Stimulated activated CD4-positive, alpha-beta T cell treated with anti-CD3 and anti-CD28 coated beads, Interleukin-4, amount 100 ng/mL, for 24 hours (primary cell): ENCODE results near the gene SPAG17.

Source experiments
- DNase-seq: peaks from one replicate; pipeline ENCODE4 v3.0.0-alpha.2; 2020

SPAG17 gene

GRCh38 chr1:118049981-118050380 is 135.0 kb downstream of the SPAG17 start:
- DNase-seq: no peak

DNA sequence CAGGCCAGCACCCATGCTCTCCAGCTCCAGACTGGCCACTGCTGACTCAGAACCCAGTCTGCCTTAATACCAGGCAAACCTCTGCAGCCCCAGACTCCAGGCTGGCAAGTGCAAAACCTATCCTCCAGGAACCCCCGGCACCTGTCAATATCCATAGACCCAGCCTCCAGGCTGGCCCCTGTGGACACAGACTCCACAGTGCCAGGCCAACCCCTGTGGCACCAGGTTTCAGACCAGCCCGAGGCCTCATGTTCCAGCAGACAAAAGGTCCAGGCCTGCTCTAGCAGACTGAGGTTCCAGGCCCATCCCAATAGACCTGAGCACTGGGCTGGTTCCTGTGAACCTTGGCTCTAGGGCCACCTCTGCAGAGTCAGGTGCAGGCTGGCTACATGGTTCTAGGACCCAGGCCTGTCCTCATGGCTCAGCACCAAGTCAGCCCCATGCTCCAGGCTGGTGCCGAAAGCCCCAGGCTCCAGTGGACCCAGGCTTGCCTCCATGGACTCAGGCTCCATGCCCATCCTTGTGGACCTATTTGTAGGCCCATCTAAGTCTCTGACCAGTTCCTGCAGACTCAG is 137.3 kb downstream of the SPAG17 start:
- DNase-seq: no peak

- DNase-seq: no peak
These were observed 137.9 kb downstream of the SPAG17 start for GRCh38 chr1:118047006-118047649.

DNA sequence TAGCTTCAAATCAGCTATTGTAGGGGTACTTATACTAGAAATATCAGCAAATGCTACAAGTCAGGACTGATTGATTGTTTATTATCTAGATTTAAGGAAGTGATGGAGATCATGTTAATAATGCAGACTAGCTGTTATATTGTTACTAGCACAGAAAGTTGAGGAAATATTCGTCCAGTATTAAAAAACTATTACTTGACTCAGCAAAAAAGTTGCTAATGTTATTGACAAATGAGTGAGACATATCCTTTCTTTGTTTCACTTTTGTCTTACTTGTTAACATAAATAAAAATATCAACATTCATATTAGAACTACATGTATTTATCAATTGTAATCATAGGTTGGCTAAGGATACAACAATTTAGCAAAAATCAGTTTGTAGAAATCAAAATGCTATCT is 141.4 kb downstream of the SPAG17 start:
- DNase-seq: no peak

DNA sequence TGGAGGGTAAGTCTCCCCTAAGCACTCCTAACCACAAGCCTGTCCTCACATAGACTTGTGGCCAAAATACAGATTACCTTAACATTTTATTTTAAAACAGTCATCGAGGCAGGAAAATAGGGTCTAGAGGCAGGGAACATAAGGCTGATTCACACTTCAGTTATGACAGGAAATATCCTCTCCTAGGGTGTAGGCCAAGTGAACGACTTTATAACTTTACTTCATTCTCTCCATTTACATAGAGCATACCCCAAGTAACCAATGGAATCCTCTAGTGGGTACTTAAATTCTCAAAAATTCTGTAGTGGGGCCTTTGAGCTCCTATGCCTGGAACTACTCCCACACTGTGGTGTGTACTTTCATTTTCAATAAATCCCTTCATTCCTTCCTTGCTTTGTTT is 142.5 kb downstream of the SPAG17 start:
- no peak for DNase-seq

DNA sequence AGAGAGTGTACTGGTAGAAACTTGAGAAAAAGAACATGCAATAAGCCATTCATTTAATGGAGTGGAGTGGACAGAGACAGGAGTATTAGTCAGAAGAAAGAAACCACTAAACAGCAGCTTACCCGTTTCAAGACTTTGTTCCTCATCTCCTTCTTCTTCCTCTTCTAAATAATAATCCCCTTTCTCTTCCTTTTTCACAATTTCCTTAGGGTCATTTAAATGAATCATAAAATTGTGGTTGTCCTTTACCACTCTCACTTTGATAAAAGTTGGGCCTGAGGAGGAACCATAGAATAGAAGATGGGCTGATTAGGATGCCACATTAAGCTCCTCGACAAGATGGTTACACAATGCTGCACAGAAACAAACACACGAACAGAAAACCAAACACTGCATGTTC is 145.9 kb downstream of the SPAG17 start:
- no peak for DNase-seq

GRCh38 chr1:118032883-118033282 is 152.1 kb downstream of the SPAG17 start:
- no peak for DNase-seq

- DNase-seq: no peak
These were observed 156.8 kb downstream of the SPAG17 start for GRCh38 chr1:118028267-118028666.

DNA sequence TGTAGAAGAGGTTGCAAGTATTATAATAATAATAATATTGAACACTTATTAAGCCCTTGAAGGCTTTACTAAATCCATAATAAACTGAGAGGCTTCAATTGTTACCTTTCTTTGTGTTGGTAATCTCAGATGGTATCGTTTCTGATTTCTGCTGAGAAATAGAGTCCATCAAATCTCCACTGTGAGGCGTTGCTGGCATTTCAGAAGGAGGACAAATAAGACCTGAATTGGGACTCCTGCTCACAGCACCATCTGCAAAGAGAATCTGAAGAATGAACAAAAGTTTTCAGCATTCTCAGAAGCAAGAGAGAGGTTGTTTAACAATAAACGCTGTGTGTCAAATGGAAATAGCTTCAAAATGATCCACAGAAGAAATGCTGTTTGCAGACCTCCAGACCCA is 161.8 kb downstream of the SPAG17 start:
- no peak for DNase-seq

GRCh38 chr1:118021668-118022067 is 163.4 kb downstream of the SPAG17 start:
- no peak for DNase-seq

GRCh38 chr1:118018060-118018459 is 167.0 kb downstream of the SPAG17 start:
- DNase-seq: no peak

- DNase-seq: no peak
These were observed 171.1 kb downstream of the SPAG17 start for GRCh38 chr1:118013938-118014337.

- no peak for DNase-seq
These were observed 171.7 kb downstream of the SPAG17 start for GRCh38 chr1:118013336-118013735.

DNA sequence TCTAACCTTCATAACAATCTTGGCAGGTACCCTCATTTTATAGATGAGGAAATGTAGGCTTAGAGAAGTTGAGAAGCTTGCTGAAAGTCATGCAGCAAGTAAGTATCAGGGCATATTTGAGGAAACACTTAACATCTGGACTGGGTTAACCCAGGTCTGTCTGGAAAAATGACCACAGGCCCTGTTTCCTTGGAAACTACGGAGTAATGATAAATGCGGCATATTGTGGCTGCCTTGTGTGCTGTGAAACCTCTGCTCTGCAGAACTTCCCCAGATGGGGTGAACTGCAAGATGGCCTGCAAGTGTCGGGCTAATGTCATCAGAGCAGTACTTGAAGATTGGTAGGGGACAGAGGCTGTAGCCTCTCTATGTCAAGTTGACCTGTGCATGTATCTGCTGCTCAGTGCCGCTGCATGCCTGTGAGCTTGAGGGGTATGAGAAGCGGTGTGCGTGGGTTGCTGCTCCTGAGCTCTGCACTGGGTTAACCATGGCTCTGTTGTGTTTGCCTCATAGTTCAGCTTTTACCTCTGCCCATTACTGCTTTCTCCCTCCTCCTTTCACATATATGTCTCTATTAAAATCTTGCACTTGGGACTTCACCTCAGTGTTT is 172.4 kb downstream of the SPAG17 start:
- DNase-seq: no peak

DNA sequence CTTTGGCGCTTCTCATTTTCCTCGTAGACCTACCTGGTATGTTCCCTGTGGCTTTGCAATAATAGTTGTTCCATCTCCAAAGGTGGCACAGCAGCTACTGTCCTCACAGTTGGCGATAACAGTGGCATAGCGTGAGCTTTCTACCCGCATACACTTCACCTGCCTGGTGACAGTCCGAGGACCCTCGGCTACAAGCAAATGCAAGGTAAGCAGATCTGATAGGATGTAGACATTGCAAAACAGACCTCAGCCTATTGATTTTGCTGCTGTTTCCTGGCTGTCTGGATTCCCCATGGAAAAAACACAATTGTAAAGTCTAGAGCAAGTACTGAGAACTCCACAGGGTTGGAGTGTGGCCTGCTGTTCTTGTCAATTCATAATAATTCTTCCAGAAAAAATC is 177.0 kb downstream of the SPAG17 start:
- no peak for DNase-seq

DNA sequence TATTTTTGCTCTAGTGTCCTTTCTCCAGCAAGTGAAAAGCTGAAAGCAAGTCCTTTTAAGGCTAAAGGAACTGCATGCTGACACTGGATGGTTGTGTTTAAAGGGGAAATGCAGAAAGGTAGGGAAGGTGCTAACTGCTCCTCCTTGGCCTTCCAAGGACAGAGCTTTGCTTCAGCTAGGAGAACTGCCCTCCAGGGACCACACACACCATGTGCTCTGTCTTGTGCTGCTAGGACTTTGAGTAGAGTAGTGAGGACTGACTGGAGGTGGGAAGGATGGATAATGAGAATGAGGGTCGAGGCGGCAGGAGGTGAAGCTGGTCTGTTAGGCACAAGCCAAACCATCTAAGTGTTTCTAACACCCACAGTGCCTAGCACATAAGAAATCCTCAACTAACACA is 177.6 kb downstream of the SPAG17 start:
- DNase-seq: no peak

DNA sequence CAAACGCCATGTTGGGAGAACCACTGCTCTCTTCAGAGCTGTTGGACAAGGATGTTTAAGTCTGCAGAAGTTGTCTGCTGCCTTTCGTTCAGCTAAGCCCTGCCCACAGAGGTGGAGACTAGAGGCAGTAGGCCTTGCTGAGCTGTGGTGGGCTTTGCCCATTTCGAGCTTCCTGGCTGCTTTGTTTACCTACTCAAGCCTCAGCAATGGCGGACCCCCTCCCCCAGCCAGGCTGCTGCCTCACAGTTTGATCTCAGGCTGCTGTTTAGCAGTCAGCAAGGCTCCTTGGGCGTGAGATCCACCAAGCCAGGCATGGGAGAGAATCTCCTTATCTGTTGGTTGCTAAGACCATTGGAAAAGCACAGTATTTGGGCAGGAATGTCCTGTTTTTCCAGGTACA is 180.7 kb downstream of the SPAG17 start:
- no peak for DNase-seq

- no peak for DNase-seq
These were observed 199.1 kb downstream of the SPAG17 start for GRCh38 chr1:117985973-117986372.

GRCh38 chr1:117985239-117985638 is 199.8 kb downstream of the SPAG17 start:
- no peak for DNase-seq

DNA sequence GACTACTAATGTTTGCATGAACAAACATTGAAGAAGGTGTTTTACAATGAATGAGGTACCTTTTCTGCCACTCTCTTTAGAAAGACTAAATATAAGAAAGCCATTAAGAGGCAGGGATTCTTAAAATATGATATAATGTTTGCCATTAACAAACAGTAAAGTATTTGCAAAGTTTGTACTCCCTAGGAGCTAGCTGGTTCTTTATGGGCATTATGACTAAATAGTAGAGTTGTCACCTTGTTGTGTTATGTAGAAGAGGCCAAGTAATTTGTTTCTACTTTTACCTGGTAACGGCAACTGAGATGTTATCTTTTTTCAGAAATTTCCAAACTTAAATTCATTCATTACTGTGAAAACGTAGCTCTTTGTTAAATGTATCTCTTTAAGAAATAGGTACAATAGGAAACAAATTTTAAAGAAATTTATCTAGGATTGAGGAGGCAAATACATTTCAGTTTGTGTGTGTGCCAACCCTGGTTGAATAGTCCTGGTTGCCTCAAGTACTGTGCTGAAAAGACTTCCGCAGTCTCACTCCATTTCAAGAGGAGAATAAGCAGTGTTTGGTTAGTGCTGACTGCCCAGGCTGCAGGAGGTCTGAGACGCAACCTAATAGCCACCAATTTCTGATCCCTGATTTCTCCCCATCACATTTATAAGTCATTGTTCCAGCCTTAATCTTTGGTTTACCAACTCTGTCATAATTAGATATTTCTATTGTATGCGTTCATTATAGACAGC is 203.4 kb downstream of the SPAG17 start:
- no peak for DNase-seq

GRCh38 chr1:117976381-117976780 is 208.6 kb downstream of the SPAG17 start:
- no peak for DNase-seq

DNA sequence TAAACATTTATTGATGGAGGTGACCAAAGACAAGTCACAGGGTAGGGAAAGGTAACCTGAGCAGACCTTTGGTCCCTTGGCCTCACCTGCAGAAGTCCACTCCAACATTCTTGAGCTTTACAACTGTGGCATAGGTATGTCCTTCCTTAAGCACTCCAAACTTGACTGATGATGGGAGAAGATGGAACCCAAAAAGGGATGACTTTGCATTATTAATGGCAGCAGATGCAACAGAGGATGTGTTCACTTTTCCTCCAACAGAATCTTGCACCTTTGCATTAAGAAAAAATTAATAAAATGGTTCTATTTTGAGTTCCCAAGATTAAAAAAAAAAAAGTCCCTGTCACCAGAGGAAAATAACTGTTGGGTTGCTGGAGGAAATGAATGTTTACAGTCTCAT is 213.3 kb downstream of the SPAG17 start:
- DNase-seq: no peak

DNA sequence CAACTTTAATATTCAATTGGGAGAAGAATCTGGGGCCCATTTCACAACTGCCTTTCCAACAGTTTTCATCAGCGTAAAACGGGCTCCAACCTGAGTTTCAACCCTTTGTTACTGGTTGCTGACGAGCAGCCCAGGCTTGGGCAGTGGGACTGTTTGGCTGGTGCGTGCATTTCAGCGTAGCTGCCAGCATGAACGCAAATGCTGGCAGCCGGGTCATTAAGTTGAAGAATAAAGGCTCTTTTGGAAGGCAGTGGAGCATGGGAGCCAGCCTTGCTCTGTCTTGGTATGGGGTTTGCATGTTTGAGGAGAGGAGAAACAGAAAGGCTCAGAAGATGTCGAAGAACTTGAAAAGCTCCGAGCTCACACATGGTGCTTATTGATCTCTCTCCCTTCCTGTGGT is 214.8 kb downstream of the SPAG17 start:
- DNase-seq: no peak

- no peak for DNase-seq
These were observed 217.1 kb downstream of the SPAG17 start for GRCh38 chr1:117967881-117968280.
